ES-I3 (cell line): ENCODE measurements around the gene TCF7L1.
"Not testable (repeated sequence)": the region's sequence is repeated elsewhere in the genome, so short reads cannot be mapped to it uniquely, and the experiment has no call there.

Experiments
- H3K36me3 ChIP-seq: 2 replicates; pipeline ENCODE4 v1.6.1; 2013; ENCODE audit warnings: mild to moderate bottlenecking, low read length, control low read depth, moderate library complexity; ENCODE audit not compliant: insufficient read depth
- H3K4me1 ChIP-seq: 2 replicates; pipeline ENCODE4 v1.6.1; 2013; ENCODE audit warnings: mild to moderate bottlenecking, control low read depth, low read length; ENCODE audit not compliant: insufficient read depth
- H3K9ac ChIP-seq: 2 replicates; pipeline ENCODE4 v1.6.1; 2013; ENCODE audit warnings: low read depth, mild to moderate bottlenecking, low read length, moderate library complexity
- H3K9me3 ChIP-seq: 2 replicates; pipeline ENCODE4 v1.6.1; 2013; ENCODE audit warnings: mild to moderate bottlenecking, low read length, moderate library complexity; ENCODE audit not compliant: control insufficient read depth, insufficient read depth

TCF7L1 gene

GRCh38 chr2:85191157-85191556 is 58.0 kb downstream of the TCF7L1 start:
- Histone ChIP-seq H3K36me3 (no peaks in the 10 kb centered on the region), H3K4me1 (peaks cover 8% of the 10 kb centered on the region), H3K9ac (no peak overlapping the region), H3K9me3 (no peaks in the 10 kb centered on the region)

GRCh38 chr2:85194780-85195480 is 61.7 kb downstream of the TCF7L1 start:
- Histone ChIP-seq H3K36me3 (no peaks in the 10 kb centered on the region), H3K9me3 (no peaks in the 10 kb centered on the region), H3K9ac (no peak overlapping the region), H3K4me1 (no peaks in the 10 kb centered on the region)

- H3K9me3 ChIP-seq = no peaks in the 10 kb centered on the region
- no peaks in the 10 kb centered on the region for H3K4me1 ChIP-seq
- H3K36me3 ChIP-seq = no peaks in the 10 kb centered on the region
- H3K9ac ChIP-seq = no peak overlapping the region
Measured at GRCh38 chr2:85195956-85196355, 62.8 kb downstream of the TCF7L1 start.

GRCh38 chr2:85199698-85200097 is 66.5 kb downstream of the TCF7L1 start:
- no peaks in the 10 kb centered on the region for H3K9me3 ChIP-seq
- no peaks in the 10 kb centered on the region for H3K36me3 ChIP-seq
- no peak overlapping the region for H3K9ac ChIP-seq
- H3K4me1 ChIP-seq = no peaks in the 10 kb centered on the region

- peaks cover 4% of the 10 kb centered on the region; the same call in 1 of the 2 replicates for H3K36me3 ChIP-seq
- H3K9me3 ChIP-seq = no peaks in the 10 kb centered on the region
- H3K4me1 ChIP-seq = peaks cover 15% of the 10 kb centered on the region
- no peak overlapping the region for H3K9ac ChIP-seq
Measured at GRCh38 chr2:85209887-85210286, 76.7 kb downstream of the TCF7L1 start.

- peaks cover 21% of the 10 kb centered on the region for H3K4me1 ChIP-seq
- no peak overlapping the region for H3K9ac ChIP-seq
- H3K36me3 ChIP-seq = peaks cover 4% of the 10 kb centered on the region; the same call in 1 of the 2 replicates
- no peaks in the 10 kb centered on the region for H3K9me3 ChIP-seq
Measured at GRCh38 chr2:85210511-85210910, 77.3 kb downstream of the TCF7L1 start.

- H3K4me1 ChIP-seq = peaks cover 30% of the 10 kb centered on the region
- not testable (repeated sequence) for H3K9me3 ChIP-seq, H3K9ac ChIP-seq, H3K36me3 ChIP-seq
Measured at GRCh38 chr2:85211606-85212005, 78.4 kb downstream of the TCF7L1 start.

GRCh38 chr2:85212841-85213240 is 79.6 kb downstream of the TCF7L1 start:
- Histone ChIP-seq H3K9ac (no peak overlapping the region), H3K4me1 (peaks cover 34% of the 10 kb centered on the region), H3K36me3 (no peaks in the 10 kb centered on the region), H3K9me3 (no peaks in the 10 kb centered on the region)

- Histone ChIP-seq H3K4me1 (peaks cover 34% of the 10 kb centered on the region), H3K9ac (no peak overlapping the region), H3K9me3 (no peaks in the 10 kb centered on the region), H3K36me3 (no peaks in the 10 kb centered on the region)
Measured at GRCh38 chr2:85213404-85213803, 80.2 kb downstream of the TCF7L1 start.

- Histone ChIP-seq H3K9me3 (no peaks in the 10 kb centered on the region), H3K9ac (no peak overlapping the region), H3K36me3 (no peaks in the 10 kb centered on the region), H3K4me1 (peaks cover 34% of the 10 kb centered on the region)
Measured at GRCh38 chr2:85213901-85214512, 80.8 kb downstream of the TCF7L1 start.

- no peaks in the 10 kb centered on the region for H3K36me3 ChIP-seq
- no peak overlapping the region for H3K9ac ChIP-seq
- no peaks in the 10 kb centered on the region for H3K9me3 ChIP-seq
- peaks cover 34% of the 10 kb centered on the region for H3K4me1 ChIP-seq
Measured at GRCh38 chr2:85215081-85215447, 81.9 kb downstream of the TCF7L1 start.

- peaks cover 38% of the 10 kb centered on the region for H3K4me1 ChIP-seq
- H3K9me3 ChIP-seq = no peaks in the 10 kb centered on the region
- H3K36me3 ChIP-seq = no peaks in the 10 kb centered on the region
- H3K9ac ChIP-seq = no peak overlapping the region
Measured at GRCh38 chr2:85215448-85216401, 82.5 kb downstream of the TCF7L1 start.

- Histone ChIP-seq H3K36me3 (no peaks in the 10 kb centered on the region), H3K4me1 (peaks cover 44% of the 10 kb centered on the region), H3K9me3 (no peaks in the 10 kb centered on the region), H3K9ac (no peak overlapping the region)
Measured at GRCh38 chr2:85216927-85217326, 83.7 kb downstream of the TCF7L1 start.

- Histone ChIP-seq H3K36me3 (no peaks in the 10 kb centered on the region), H3K9ac (no peak overlapping the region), H3K9me3 (no peaks in the 10 kb centered on the region), H3K4me1 (peaks cover 18% of the 10 kb centered on the region; the same call in 1 of the 2 replicates)
Measured at GRCh38 chr2:85221067-85221691, 88.0 kb downstream of the TCF7L1 start.
